Hematopoietic multipotent progenitor cell treated with erythropoietin and hydrocortisone succinate and interleukin-3 and kit ligand, for 17 days (in vitro differentiated cells): ENCODE measurements around the gene CTNNBL1.

Experiments
- DNase-seq: peaks from one replicate; pipeline ENCODE4 v3.0.0-alpha.2; 2015; ENCODE audit warnings: low spot score

Gene CTNNBL1

DNA sequence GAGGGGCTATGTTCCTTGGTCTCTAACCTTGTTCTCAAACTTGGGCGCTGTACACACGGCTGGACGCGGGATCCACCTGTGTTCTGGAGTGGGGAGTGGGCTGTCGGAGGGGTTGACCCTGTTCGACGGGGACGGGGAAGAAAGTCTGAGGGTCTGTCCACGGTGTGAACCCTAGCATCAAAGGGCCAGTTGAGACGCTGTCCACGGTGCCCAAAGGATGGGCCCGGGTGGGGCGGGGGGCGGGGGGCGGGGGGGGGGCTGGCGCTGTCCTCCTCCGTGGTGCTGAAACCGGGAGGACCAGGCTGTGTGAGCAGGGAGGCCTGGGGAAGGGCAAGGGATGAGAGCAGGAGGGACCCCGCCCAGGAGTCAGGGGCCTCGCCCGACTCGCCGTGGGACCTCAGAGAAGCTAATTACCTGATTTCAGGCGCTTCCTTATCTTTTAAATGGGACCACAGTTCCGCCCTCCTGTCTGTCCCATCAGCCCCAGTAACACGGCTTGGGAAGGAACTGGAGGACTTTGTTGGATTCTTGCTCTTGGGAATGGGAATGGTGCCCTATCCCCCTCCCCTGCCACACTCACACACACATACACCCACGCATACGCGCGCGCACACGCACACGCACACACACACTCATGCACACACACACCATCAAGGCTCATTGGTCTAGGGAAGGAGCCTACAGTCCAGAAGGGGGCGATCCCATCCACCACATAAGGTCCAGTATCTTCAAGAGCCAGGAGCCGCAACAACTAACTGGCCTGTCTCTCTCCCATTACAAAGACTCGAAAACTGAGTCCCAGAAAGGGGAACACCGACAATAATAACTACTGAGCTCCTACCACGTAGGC is 208.0 kb downstream of the CTNNBL1 start:
- peak; percentile 39 for DNase-seq

DNA sequence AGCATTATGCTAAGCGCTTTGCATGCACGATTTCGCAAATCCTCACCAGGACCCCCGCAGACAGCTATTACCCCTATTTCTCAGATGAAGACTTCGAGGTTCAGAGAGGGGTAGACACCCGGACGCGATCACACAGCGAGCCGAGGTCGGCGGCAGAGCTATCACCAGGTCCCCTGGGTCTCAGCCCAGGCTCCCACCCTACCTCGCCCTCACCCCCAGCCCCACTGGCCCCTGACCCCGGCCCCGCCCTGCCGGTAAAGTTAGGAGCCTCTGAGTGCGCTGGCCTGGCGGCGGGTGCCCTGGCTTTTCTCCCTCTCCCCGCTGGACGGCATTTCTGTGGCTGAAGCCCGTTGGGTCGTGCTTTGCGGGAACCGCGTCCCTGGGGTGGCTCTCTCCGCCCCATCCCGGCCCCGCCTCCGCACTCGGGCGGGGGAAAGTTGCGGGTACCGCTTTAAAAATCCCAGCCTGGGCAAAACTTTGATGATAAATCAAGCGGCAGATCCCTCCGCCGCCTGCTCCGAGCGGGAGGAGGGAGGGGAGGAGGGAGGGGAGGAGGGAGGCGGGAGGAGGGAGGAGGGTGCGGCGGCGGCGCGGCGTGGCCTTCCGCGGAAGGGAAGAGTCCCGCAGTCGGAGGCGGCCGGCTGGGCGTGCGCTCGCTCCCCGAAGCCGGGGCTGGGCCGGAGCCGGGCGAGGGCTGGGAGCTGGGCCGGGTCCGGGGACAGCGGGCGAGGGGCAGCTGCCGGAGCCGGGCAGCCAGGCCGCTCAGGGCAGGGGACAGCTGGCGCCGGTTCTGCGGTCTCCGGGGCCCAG is 208.9 kb downstream of the CTNNBL1 start, which contains the start of gene VSTM2L:
Gene VSTM2L (plus strand): TSS at position 624 of the 810 bp plus-strand sequence. CDS start 224 bp downstream, outside the sequence.
- no peak for DNase-seq

- DNase-seq = no peak
Observed at GRCh38 chr20:37903317-37904007, 209.6 kb downstream of the CTNNBL1 start.

- DNase-seq = no peak
Observed at GRCh38 chr20:37904008-37904642, 210.3 kb downstream of the CTNNBL1 start.

DNA sequence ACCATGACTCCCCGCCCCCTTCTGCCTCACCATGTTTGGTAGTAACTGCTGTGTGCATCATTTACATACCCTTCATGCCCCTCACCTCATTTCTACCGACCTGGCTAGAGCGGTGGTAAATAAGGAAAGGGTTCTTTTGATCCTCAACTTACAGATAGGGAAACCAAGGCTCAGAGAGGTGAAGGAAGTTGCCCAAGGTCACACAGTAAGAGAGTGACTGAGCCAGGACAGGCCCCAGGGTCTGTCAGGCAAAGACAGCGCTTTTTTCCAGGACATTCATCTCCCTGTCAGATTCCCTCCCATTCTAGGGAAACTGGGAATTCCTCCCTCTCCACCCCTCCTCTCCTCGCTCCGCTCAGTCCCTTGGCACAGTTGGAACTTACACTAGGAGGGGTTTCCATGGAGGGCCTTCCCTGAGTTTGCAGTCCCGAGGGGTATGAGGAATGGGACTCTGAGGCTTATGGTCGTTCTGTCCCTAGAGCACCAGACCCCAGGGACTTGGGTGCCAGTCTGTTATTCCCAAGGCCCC is 211.1 kb downstream of the CTNNBL1 start:
- DNase-seq = no peak

DNA sequence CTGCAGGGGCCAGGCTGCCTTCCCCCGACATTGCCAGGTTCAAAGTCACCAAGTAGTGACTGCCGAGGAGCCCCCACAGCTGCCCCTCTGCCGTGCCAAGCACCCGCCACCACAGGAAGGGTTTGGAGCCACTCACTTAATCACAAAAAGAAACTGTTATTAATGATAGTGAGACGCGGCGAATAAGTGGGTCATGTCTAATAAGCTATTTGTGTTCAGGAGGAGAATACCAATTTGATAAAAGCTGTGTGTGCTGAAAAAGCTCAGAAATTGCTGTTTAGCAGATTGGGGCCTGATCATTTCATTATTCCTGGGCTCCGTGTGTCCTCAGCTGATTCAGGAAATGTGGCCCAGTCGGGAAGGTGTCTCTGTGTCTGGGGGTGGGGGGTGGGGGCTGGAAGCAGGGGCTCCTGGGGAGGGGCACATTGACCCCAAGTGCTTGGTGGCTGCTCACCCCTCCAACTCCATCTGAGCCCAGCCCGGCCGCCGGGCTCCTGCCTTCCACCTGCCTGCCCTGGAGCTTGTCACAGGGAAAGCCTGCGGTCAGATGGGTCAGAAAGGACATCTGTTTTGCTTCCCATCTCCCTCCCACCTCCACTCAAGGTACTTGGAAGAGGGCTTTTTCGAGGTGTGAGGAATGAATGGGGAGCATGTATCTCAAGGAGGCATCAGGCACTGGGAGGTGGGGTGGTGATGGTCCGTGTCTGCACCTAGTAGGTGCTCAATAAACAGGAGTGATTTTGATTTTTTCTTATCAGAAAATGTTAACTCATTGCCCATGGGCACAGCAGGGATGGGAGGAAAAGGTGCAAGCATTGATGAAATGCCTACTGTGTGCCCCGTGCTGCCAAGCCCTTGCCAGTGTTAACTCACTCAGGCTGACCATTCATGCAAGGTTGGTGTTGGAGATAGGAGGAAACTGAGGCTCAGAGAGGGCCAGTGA is 212.1 kb downstream of the CTNNBL1 start:
- no peak for DNase-seq

DNA sequence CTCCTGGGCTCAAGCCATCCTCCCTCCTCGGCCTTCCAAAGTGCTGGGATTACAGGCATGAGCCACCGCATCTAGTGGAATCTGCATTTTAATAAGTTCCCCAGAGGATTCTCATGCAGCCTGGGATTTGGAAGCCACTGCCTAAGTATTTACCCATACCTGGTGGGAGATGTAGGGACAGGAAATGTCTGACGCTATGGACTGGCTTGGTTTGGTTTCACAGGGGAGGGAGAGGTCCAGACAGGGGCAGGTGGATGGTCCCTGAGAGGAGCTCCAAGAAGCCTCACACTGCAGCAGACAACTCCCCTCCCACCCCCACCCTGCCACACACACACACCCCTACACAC is 213.5 kb downstream of the CTNNBL1 start:
- no peak for DNase-seq

GRCh38 chr20:37907677-37908401 is 214.0 kb downstream of the CTNNBL1 start:
- DNase-seq = no peak

DNA sequence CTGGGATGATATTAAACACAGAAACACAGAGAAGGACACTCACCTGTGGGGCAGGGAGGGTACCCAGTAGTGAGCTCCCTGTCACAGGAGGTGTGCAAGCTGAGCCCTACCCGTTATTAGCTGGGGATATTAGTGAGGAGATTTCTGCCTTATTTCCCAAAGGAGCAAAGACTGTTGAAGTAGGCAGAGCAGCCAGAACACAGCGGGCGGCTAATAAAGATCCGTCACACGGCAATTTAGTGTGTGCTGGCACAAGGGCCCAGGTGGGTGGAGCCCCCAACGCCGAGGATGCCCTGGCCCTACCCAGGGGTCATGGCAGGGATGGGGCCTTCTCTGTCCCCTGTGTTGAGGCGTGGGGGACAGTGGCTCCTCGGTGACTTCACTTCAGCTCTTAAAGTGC is 217.4 kb downstream of the CTNNBL1 start:
- no peak for DNase-seq

GRCh38 chr20:37911838-37912281 is 218.0 kb downstream of the CTNNBL1 start:
- DNase-seq = no peak

DNA sequence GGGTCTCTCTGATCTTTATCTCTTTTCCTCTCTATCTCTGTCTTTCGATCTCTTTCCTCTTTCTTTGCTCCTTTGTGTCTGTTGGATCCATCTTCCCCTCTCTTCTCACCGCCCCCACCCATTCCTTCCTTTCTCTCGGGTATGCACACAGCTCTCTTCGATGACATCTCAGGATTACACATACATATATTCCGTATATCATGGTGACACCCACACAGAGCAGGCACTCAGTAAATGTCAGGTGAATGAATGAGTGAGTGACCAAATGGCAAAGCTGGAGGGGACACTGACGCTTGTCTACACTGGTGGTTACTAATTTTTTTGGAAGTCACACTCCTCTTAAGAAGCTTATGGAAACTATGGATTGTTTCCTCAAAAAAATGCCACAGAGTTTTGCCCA is 219.0 kb downstream of the CTNNBL1 start:
- DNase-seq = no peak

DNA sequence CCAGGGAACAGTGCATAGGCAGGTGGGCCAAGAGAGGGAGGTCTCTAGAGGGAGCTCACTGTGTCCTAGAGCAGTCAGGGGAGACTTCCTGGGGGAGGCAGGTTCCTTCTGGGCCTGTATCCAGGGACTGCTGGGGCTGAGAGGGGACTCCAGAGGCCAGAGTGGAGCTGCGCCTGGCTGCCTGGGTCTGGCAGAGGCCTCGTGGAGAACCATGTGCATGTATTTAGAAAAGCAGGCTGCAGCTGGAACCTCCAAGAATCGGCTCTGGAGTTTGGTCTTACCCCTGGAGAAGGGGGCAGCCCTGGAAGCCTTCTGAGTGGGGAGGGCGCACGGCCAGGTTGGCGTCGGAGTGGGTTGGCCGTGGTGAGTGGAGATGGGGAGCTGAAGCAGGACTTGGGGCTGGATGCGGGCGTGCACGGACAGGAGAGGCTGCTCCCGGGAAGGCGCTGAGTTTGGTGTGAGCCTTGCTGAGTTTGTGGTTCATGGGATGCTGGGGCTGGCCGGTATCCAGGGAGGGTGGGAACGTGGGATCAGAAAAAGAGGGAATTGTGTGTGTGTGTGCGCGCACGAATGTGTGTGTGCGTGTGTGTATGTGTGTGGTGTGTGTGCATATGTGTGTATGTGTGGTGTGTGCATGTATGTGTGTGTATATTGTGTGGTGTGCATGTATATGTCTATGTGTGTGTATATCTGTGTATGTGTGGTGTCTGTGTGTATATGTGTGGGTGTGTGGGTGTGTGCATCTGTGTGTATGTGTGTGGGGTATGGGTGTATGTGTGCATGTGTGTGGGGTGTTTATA is 219.9 kb downstream of the CTNNBL1 start:
- DNase-seq = no peak

DNA sequence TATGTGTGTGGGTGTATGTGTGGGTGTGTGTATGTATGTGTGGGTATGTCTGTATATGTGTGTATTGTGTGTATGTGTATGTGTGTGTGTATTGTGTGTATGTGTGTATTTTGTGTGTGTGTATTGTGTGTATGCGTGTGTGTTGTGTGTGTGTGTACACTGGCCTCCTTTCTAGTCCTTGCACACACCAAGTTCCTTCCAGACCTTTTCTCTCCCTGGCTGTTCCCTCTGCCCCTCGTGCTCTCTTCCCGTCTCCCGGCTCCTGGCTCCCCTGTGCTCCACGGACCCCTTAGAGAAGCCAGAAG is 220.5 kb downstream of the CTNNBL1 start:
- DNase-seq = no peak

GRCh38 chr20:37914672-37915433 is 221.0 kb downstream of the CTNNBL1 start:
- no peak for DNase-seq

DNA sequence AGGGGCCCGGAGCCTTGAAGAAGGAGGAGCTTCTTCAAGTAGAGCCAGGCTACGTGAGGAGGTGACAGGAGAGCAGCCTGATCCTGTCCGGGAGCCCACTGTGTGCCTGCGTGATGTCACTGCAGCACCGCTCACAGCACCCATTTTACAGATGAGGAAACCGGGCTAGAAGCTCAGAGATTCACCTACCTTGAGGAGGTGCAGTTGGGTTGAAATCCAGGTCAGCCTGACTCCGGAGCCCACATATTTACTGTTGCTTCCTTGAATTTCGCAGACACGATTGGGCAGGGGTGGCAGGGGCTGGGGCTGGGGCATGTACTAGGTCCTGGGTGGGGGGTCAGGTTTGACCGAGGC is 221.6 kb downstream of the CTNNBL1 start:
- no peak for DNase-seq

DNA sequence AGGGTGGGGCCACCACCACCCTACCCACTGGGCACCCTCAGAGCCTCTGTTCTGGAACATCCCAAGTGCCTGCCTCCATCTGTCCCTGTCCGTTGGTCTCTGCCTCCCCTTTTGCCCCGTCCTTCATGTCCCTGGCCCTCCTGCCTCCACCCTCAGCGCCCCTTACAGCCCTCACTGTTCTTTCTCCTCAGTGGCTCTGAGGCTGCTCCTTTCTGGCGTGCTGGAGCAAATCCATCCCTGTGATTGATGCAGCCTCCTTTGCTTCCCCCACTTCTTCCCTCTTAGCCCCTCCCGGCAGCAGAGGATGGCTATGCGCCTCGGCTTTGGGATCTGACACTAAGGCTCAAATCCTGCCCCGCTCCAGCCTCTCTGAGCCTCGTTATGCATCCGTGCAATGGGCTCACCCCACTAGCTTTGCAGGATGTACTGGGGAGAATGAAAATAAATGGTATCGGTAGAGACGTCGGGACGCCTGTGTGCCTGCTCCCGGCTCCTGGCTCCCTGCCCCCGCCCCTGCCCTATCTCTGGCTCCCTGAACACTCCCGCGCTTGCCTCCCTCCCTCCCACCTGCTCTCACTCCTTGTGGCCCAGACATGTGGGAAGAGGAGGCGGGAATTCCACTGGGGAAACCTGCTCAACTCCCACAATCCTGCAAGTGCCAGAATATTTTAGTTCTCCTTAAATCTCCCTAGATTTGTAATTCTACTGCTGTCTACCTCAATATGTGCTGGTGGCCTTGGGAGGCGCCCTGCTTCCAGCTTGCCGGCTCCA is 222.2 kb downstream of the CTNNBL1 start:
- DNase-seq = no peak

DNA sequence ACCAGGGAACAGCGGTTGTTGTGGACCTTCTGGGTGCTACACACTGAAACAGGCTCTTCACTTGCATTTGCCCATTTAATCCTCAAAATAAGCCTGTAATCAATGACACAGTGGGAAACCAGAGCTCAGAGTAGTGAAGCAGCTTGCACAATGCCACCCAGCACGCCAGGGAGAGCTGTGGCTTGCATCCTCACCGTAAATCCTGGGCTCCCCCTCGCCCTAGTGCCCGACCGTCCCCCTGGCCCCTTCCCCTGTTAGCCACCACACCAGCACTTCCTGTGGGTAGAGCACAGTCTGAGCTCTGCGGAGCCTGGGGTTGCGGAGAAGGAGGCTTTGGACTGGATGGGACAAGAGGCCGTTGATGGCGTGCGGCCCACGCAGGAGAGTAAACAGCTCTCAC is 223.6 kb downstream of the CTNNBL1 start:
- DNase-seq = no peak

DNA sequence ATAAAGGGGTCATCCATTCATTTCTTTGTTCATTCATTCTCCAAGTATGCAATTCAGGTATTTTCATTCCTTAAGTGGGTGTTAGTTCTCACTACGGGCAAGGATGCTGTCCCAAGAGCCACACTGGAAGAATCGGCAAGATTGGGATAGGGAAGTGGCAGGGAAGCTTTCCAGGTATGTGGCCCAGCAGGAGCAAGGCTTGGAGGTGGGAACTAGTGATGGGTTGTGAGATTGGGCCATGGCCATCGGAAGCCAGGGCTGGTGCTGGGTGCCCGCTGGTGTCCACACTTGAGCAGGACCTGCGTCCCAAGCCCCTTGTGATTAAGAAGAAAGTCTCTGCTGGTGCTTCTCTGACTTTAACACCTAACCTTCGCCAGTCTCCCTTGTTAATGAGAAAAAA is 224.2 kb downstream of the CTNNBL1 start:
- no peak for DNase-seq
